ENCODE data around the gene VPS45. TPM values are rescaled to one million over a fixed set of nuclear protein-coding genes. Genes with fewer than 3 reads are reported as not detected.

Gene VPS45
- total RNA-seq, 1 donor from 2014 or later: 44.1 TPM

DNA sequence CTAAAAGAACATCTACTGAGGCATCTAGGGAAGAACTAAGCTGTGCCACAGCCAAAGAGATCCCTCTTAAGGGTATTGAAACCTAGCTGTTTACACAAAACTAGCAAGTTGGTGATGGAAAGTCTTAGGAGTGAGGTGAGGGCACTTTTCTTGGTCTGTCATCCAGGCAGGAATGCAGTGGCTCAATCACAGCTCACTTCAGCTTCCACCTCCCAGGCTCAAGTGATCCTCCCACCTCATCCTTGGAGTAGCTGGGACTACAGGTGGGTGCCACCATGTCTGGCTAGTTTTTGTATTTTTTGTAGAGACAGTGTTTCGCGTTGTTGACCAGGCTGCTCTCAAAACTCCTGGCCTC lies 84.6 kb downstream of the VPS45 start:
- ATAC-seq (no peak), DNase-seq (ENCODE audit: low spot score) (no peak)
- intact Hi-C loops (cut with DNase I): no loop called here

DNA sequence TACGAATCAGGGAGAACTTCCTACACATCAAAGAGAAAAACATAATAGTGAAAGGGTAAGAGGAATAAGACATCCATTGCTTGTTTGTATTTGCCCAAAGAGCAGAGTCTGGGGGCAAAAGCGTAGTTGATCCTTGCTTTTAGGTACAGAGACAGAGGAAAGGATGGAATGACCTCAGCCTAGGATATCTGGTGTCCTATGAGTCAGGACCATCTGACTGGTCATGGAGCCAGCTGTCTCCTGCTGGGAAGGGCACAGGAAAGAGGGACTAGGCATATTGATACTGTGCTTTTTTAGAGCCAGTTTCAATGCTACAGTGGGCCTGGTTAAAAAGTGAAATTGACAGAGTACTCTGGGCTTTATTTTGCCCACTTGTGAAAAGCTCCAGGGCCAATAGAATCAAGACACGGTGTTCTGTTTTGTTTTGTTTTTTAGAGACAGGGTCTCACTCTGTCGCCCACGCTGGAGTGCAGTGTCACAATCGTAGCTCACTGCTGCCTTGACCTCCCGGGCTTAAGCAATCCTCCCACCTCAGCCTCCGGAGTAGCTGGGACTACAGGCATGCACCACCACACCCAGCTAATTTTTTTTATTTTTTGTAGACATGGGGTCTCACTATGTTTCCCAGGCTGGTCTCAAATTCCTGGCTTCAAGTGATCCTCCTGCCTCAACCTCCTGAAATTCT lies 85.3 kb downstream of the VPS45 start:
- intact Hi-C loops (cut with DNase I): no loop called here
- DNase-seq (ENCODE audit: low spot score) (no peak), ATAC-seq (no peak)

GRCh38 chr1:150154143-150154542 lies 86.6 kb downstream of the VPS45 start:
- DNase-seq (ENCODE audit: low spot score): no peak
- intact Hi-C loops (cut with DNase I): no loop called here
- no peak for ATAC-seq

DNA sequence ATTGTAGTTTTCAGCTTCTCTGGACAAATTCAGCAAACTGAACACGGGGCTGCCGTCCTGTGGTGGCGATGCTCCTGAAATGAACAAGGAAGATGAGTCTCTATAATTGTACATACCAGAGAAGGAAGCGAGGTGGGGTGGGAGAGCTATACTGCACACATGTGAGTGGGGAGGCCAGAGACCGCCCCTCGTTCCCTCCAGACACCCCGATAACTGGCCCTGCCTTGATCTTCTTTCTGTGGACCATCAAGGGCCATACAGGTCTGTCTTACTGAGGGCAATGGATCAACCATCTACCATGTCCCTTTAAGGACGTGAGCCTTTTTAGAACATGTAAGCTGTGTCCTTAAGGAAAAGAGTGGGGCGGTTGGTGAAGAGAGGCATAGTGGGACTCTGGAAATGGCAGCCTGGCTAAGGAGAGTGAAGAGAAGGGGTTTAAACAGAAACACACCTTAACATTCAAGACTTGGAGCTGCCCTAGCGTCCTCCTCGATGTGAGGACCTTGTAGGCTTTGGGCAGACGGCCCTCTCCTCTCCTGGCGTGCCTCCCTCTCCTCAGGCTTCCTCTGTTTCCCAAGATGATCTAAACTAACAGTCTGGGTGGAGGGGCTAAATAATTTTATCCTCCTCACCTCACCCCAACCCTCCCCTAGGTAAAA lies 88.0 kb downstream of the VPS45 start:
- intact Hi-C loops (cut with DNase I): no loop called here
- DNase-seq (ENCODE audit: low spot score): no peak
- ATAC-seq: no peak

DNA sequence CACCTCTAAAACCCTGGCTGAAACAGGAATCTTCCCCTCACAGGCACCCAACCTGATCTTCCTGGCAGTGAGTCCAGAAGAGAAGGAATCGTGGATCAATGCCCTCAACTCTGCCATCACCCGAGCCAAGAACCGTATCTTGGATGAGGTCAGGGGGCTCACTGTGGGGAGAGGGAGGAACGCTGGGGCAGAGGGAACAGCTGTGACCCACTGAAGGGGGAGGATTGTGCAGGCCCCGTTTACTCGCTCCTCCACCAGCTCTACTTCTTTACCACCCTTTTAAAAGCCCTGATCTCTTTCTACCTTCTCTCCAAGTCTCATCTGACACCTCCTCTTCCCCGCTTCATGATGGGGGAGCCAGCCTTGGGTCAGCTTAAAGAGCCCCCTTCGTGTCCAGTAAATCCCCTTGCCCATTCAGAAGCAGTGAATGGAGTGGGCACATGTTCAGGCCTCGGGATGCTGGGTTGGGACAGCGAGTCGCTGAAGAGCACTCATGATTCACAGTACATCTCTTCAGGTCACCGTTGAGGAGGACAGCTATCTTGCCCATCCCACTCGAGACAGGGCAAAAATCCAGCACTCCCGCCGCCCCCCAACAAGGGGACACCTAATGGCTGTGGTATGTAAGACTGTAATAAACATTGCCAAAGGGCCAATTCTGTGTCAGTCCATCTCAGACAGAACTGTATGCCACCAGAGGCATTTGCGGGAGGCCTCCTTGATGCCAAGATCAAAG lies 89.5 kb downstream of the VPS45 start:
- no peak for DNase-seq (ENCODE audit: low spot score)
- ATAC-seq: no peak
- intact Hi-C loops (cut with DNase I): no loop called here

GRCh38 chr1:150159550-150159949 lies 92.0 kb downstream of the VPS45 start:
- intact Hi-C loops (cut with DNase I): no loop called here
- DNase-seq (ENCODE audit: low spot score): no peak
- no peak for ATAC-seq

DNA sequence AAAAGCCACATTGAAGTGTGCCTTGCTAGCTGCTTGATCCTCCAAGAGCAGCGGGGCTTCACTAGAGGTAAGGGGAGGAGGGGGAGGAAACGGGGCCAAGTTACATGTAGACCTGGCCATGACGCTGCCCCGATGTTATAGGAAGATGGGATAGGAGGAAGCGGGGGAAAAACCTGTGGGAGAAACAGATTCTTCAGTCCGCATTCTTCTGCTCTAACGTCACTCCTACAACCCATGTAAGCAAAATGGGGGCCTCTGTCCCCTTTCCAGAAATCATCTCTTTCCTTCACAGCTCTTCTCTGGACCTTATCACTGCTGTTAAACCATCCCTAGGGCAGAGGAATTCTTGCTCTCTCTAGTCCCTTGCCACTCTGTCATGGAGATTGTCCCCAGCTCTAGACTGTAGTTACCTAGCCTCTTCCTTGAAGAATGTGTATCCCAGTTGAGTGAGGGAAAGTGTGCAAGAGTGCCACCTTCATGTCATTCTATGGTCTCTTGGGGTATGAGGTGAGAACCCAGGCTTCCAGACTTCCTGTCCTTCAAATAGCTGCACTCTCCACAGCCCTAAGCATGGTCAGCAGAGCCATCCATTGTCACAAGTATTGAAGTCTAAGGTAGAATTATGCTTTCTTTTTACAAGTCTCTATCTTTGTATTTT lies 93.5 kb downstream of the VPS45 start:
- intact Hi-C loops (cut with DNase I): no loop called here
- DNase-seq (ENCODE audit: low spot score) (no peak), ATAC-seq (no peak)

DNA sequence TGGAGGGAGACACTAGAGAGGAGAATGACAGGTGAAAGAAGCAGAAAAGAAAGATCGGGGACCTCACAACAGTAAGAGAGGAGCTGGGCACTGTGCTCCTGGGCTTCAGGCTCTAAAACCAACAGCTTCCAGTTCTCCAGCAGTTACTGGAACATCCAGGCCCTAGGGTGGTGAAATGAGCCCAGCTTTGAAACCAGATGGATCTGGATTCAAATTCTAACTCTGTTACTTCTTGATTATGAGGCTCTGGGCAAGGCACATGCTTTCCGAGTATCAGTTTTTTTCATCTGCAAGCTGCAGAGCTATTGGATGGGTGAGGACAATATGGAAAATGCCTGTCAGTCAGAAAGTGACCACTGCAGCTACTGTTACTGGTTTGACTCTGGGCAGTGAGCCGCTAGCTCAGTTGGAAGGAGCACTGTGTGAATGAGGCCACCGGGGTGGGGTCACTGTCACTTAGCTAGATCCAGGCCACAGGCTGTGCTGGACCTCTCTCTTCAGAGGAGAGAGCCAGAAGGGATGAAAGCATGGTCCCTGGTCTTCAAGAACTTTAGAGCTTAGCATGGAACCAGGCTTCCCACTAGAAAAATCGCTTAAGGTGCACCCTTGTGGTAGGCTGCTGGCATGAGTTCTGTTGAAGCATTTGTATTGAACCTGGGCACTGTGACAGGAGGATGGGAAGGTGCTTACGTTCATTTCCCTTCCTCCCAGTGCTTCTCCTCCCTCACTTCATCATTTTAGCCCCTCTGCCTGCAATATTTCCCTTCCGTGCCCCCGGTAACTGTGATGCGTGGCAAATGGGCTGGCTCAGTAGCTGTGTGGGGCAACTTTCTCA lies 94.4 kb downstream of the VPS45 start:
- intact Hi-C loops (cut with DNase I): no loop called here
- ATAC-seq: no peak
- DNase-seq (ENCODE audit: low spot score): no peak

DNA sequence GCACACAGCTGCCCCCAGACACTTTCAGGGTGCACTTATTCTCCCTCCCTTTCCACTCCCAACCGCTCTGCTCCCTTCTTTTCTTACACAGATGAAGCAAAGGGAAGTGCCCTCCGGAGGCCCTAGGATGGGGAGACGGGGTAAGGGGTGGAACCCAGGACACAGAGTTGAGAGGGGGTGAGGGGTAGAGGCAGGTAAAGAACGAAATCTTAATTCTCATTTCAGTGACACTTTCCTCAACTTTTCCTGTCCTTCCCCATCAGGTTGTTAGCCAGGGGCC lies 94.9 kb downstream of the VPS45 start:
- DNase-seq (ENCODE audit: low spot score): no peak
- ATAC-seq: peak; percentile 1
- intact Hi-C loops (cut with DNase I): no loop called here

- intact Hi-C loops (cut with DNase I): no loop called here
- DNase-seq (ENCODE audit: low spot score): peak; percentile 90
- peak; percentile 95 for ATAC-seq
These were observed 95.5 kb downstream of the VPS45 start for GRCh38 chr1:150162862-150163706.

DNA sequence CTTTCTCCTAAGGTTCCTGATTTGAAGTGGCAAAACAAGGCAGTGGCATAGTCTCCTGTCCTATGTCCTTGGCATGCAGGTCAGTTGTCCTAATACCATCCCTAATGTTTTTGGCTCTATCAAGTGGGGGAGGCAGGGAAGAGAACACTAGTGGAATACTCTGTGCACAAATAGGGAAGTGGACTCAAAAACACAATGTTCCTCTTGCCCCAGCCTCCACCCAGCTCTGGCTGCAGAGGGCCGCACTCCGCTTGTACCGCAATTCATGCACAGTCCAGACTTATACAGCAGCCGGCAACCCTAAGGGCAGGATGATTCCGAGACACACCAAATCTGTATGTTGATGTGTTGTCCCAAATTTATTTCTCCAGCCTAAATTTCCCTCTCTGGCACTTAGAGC lies 96.6 kb downstream of the VPS45 start:
- ATAC-seq (peak; percentile 10), DNase-seq (ENCODE audit: low spot score) (no peak)
- intact Hi-C loops (cut with DNase I): no loop called here

DNA sequence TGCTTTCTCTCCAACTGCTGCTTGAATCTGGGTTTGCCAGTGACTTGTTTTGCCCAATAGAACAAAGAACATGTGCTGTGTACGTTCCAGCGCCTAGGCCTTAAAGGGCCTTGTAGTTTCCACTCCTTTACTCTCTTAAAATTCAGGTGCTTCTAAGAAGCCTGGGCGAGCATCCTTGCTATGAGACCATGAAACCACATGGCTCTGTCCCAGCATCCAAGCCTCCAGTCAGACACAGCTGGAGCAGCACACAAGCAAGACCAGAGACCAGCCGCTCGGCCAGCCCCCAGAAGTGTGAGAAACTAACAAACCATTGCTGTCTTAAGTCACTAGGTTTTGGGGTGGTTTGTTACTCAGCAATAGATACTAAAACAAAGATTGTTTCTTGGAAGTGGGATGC lies 97.2 kb downstream of the VPS45 start:
- DNase-seq (ENCODE audit: low spot score): no peak
- intact Hi-C loops (cut with DNase I): no loop called here
- ATAC-seq: no peak

GRCh38 chr1:150165622-150166612 lies 98.3 kb downstream of the VPS45 start:
- no peak for DNase-seq (ENCODE audit: low spot score)
- intact Hi-C loops (cut with DNase I): no loop called here
- no peak for ATAC-seq

GRCh38 chr1:150168960-150169601 lies 101.5 kb downstream of the VPS45 start:
- peak; percentile 64 for ATAC-seq
- intact Hi-C loops (cut with DNase I): no loop called here
- peak; percentile 81 for DNase-seq (ENCODE audit: low spot score)

GRCh38 chr1:150171801-150172200 lies 104.2 kb downstream of the VPS45 start:
- no peak for ATAC-seq

DNA sequence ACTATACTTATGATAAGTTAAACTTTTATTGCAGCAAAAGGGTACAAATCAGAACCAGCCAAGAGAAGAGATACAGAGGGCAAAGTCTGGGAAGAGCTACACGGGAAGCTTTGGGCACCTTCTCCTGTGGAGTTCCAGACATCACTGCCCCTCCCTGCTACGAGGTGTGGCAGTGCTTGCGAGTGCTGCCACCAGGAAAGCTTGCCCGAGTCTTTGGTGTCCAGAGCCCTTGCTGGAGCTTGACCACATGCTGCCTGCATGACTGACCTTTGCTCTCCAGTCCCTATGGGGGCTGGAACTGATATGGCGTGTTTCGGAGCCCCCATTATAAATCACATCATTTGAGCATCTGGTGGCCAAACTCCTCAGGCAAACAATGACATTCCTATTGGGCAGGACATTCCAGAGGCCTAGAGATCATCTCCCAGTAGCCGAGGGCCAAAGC lies 105.6 kb downstream of the VPS45 start:
- intact Hi-C loops (cut with DNase I): no loop called here
- no peak for DNase-seq (ENCODE audit: low spot score)
- ATAC-seq: no peak

More at GRCh38 chr1:150171801-150172200, 104.2 kb downstream of the VPS45 start:
- intact Hi-C loops (cut with DNase I): no loop called here
- no peak for DNase-seq (ENCODE audit: low spot score)

- intact Hi-C loops (cut with DNase I): no loop called here
- ATAC-seq (peak; percentile 59), DNase-seq (ENCODE audit: low spot score) (no peak)
These were observed 109.0 kb downstream of the VPS45 start for GRCh38 chr1:150176593-150176992.
